ENCODE results near the gene CELA2A.
"Not testable (repeated sequence)": the region's sequence is repeated elsewhere in the genome, so short reads cannot be mapped to it uniquely, and the experiment has no call there.

DNA sequence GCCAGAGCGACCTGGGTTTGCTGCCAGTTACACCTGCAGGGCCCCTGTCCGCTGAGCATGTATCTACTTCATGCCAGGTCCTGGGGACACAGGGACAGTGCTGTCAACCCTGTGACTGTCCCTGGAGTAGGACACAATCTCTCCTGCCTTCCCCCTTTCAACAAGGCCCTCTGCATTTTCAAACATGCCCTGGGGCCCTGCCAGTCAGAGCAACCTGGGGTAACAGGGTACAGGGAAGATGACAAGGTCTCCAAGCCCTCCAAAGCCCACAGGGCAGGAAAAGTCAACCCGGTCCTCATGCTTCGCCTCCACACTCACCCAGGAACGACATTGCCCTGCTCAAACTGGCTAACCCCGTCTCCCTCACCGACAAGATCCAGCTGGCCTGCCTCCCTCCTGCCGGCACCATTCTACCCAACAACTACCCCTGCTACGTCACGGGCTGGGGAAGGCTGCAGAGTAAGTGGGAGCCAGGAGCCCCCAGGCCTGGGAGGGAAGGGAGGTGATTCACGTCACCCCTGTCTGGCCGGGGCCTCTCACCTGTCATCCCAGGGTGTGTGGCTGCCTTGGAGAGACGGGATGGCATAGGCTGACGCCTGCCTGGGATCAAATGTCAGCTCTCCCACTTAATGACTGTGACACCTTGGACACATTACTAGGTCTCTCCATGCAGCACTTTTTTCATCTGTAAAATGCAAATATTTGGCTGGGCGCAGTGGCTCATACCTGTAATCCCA, 6.7 kb downstream of the CELA2A start:
- TF ChIP-seq, protein P1, sequence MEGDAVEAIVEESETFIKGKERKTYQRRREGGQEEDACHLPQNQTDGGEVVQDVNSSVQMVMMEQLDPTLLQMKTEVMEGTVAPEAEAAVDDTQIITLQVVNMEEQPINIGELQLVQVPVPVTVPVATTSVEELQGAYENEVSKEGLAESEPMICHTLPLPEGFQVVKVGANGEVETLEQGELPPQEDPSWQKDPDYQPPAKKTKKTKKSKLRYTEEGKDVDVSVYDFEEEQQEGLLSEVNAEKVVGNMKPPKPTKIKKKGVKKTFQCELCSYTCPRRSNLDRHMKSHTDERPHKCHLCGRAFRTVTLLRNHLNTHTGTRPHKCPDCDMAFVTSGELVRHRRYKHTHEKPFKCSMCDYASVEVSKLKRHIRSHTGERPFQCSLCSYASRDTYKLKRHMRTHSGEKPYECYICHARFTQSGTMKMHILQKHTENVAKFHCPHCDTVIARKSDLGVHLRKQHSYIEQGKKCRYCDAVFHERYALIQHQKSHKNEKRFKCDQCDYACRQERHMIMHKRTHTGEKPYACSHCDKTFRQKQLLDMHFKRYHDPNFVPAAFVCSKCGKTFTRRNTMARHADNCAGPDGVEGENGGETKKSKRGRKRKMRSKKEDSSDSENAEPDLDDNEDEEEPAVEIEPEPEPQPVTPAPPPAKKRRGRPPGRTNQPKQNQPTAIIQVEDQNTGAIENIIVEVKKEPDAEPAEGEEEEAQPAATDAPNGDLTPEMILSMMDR (IDR thresholded peaks at IDR 0.05) = not testable (repeated sequence)
- TF ChIP-seq EZH2phosphoT487 (IDR thresholded peaks at IDR 0.05) = not testable (repeated sequence)

All from neural progenitor cell (in vitro differentiated cells).